T follicular helper cell (primary cell): ENCODE data around the gene SPATA19.

Source experiments
- DNase-seq: peaks from one replicate; pipeline ENCODE4 v3.0.0-alpha.2; 2020; ENCODE audit warnings: low read depth

Gene SPATA19

GRCh38 chr11:133818302-133818701 lies 27.0 kb downstream of the SPATA19 start:
- DNase-seq, result no peak

GRCh38 chr11:133817449-133817848 lies 27.9 kb downstream of the SPATA19 start:
- no peak for DNase-seq

GRCh38 chr11:133816146-133816870 lies 29.0 kb downstream of the SPATA19 start:
- DNase-seq, result no peak

GRCh38 chr11:133815636-133816035 lies 29.7 kb downstream of the SPATA19 start:
- no peak for DNase-seq

GRCh38 chr11:133814588-133815100 lies 30.7 kb downstream of the SPATA19 start:
- no peak for DNase-seq

GRCh38 chr11:133811850-133812685 lies 33.2 kb downstream of the SPATA19 start:
- DNase-seq, result no peak

- DNase-seq, result no peak
Measured at GRCh38 chr11:133810766-133811165, 34.5 kb downstream of the SPATA19 start.

GRCh38 chr11:133809569-133810491 lies 35.5 kb downstream of the SPATA19 start:
- no peak for DNase-seq

- no peak for DNase-seq
Measured at GRCh38 chr11:133808393-133809140, 36.7 kb downstream of the SPATA19 start.

- DNase-seq, result no peak
Measured at GRCh38 chr11:133803026-133803425, 42.3 kb downstream of the SPATA19 start.

- DNase-seq, result no peak
Measured at GRCh38 chr11:133801356-133801755, 44.0 kb downstream of the SPATA19 start.

- DNase-seq, result no peak
Measured at GRCh38 chr11:133800666-133801065, 44.6 kb downstream of the SPATA19 start.

- no peak for DNase-seq
Measured at GRCh38 chr11:133797554-133797953, 47.8 kb downstream of the SPATA19 start.

GRCh38 chr11:133796043-133796795 lies 49.1 kb downstream of the SPATA19 start:
- DNase-seq, result no peak

- no peak for DNase-seq
Measured at GRCh38 chr11:133795088-133795487, 50.2 kb downstream of the SPATA19 start.

GRCh38 chr11:133794205-133794604 lies 51.1 kb downstream of the SPATA19 start:
- no peak for DNase-seq

- DNase-seq, result no peak
Measured at GRCh38 chr11:133793271-133794035, 51.9 kb downstream of the SPATA19 start.

- no peak for DNase-seq
Measured at GRCh38 chr11:133790995-133791394, 54.3 kb downstream of the SPATA19 start.
